SK-N-SH (cell line): Measurements from ENCODE around the gene BUB3.

Experiments
- CTCF ChIP-seq: fragments of 200-600 bp; sonication (generic); IDR thresholded peaks from 2 replicates; pipeline ENCODE4 v1.6.1; 2017; ENCODE audit warnings: antibody characterized with exemption, mild to moderate bottlenecking, moderate library complexity
- EP300 ChIP-seq, 2 experiments: IDR thresholded peaks; 2 replicates each; pipeline versions ENCODE4 v1.4.0 to v1.6.1; 2012; ENCODE audit warnings: borderline replicate concordance in 1 of 2, low read depth in 1 of 2, low read length in 1 of 2
- GABPA ChIP-seq: IDR thresholded peaks from 2 replicates; pipeline ENCODE4 v1.4.0; 2012; ENCODE audit warnings: low read depth, mild to moderate bottlenecking
- GATA2 ChIP-seq: sonication (generic); formaldehyde crosslinking; IDR thresholded peaks from 2 replicates; pipeline ENCODE4 v1.5.0; 2020; ENCODE audit warnings: mild to moderate bottlenecking, missing genetic modification reagents
- MEF2A ChIP-seq: IDR thresholded peaks from 2 replicates; pipeline ENCODE4 v1.4.0; 2012; ENCODE audit warnings: low read depth, borderline replicate concordance
- MXI1 ChIP-seq: IDR thresholded peaks from 2 replicates; pipeline ENCODE4 v1.6.1; 2012; ENCODE audit warnings: mild to moderate bottlenecking, low read depth, low read length, improper control_type of control experiment
- NFIC ChIP-seq: IDR thresholded peaks from 2 replicates; pipeline ENCODE4 v1.4.0; 2012; ENCODE audit warnings: borderline replicate concordance
- POLR2AphosphoS5 ChIP-seq: IDR thresholded peaks from 2 replicates; pipeline ENCODE4 v1.6.1; 2012; ENCODE audit warnings: low read depth, low read length
- SMC3 ChIP-seq: IDR thresholded peaks from 2 replicates; pipeline ENCODE4 v1.6.1; 2012; ENCODE audit warnings: low read depth, low read length, improper control_type of control experiment
- USF1 ChIP-seq: IDR thresholded peaks from 2 replicates; pipeline ENCODE4 v1.4.0; 2012; ENCODE audit warnings: low read depth, borderline replicate concordance
- YY1 ChIP-seq: IDR thresholded peaks from 2 replicates; pipeline ENCODE4 v1.4.0; 2012; ENCODE audit warnings: low read depth, mild to moderate bottlenecking
- TF ChIP-seq, protein P1 (sequence below): fragments of 150-350 bp; IDR thresholded peaks from 2 replicates; pipeline ENCODE4 v1.6.1; 2016; ENCODE audit warnings: mild to moderate bottlenecking, low read depth, low read length

DNA sequence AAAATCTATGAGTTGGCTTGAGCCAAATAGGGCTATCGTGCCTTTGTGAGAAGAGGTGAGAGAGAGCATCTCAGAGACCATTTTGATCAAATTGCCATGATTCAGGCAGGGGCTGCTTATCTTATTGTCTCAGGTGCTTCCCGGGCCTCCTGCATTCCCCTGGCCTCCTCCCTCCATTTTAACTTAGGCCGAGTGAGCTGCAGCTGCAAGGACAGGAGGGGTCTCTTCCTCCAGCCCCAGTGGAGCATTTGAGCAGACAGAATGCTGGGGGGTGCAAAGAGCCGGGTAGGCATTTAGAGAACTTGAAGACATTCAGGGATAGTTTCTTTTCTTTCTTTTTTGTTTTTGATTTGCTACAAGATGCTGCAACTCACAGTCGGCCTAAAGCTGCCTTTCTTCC lies 59.0 kb downstream of the BUB3 start:
- TF ChIP-seq NFIC (no peak), MXI1 (no peak), MEF2A (no peak), CTCF (no peak), SMC3 (no peak), GATA2 (CRISPR knock-in tag) (no peak), POLR2AphosphoS5 (no peak), EP300 (IDR thresholded peaks at IDR 0.05; ENCODE audit: borderline replicate concordance in 1 of 2, low read depth in 1 of 2, low read length in 1 of 2) (no peak), GABPA (no peak), USF1 (no peak), YY1 (no peak)
- TF ChIP-seq, protein P1, sequence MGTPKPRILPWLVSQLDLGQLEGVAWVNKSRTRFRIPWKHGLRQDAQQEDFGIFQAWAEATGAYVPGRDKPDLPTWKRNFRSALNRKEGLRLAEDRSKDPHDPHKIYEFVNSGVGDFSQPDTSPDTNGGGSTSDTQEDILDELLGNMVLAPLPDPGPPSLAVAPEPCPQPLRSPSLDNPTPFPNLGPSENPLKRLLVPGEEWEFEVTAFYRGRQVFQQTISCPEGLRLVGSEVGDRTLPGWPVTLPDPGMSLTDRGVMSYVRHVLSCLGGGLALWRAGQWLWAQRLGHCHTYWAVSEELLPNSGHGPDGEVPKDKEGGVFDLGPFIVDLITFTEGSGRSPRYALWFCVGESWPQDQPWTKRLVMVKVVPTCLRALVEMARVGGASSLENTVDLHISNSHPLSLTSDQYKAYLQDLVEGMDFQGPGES: no peak
